T-cell (primary cell): ENCODE results near the gene SMOC1. TPM values are rescaled to one million over a fixed set of nuclear protein-coding genes. Genes with fewer than 3 reads are reported as not detected.

ENCODE experiments used
- ATAC-seq, 4 experiments: fragments of 200-7000 bp in 3 of 4; fragments of 150-1000 bp in 1 of 4; cut with Tn5 transposase; replicated peaks in 1 of 4; 1 replicate in 3 of 4; 2 replicates in 1 of 4; pipeline ENCODE4 v1.10.0; 2021; ENCODE audit warnings: moderate library complexity in 3 of 4, mild to moderate bottlenecking in 2 of 4, moderate number of reproducible peaks in 1 of 4
- CTCF ChIA-PET, 2 donors: fragments of 300-600 bp; sonication (Branson Sonifier 250); formaldehyde crosslinking; loops; one replicate each; lab custom pipeline; 2022; ENCODE audit warnings: antibody characterized with exemption in 2 of 2; lab: Charles Lee
- POLR2A ChIA-PET, 2 donors: fragments of 300-600 bp; sonication (Branson Sonifier 250); formaldehyde crosslinking; loops; one replicate each; lab custom pipeline; 2022; ENCODE audit warnings: antibody characterized with exemption in 2 of 2; lab: Charles Lee
- DNase-seq, 35 experiments: peaks; one replicate each; pipeline versions ENCODE4 v3.0.0 to v3.0.0-alpha.2; 2013 to 2023
- H3K27ac ChIP-seq: one replicate; pipeline ENCODE4 v1.5.1; 2013; ENCODE audit warnings: low read length
- H3K27me3 ChIP-seq, 2 experiments: replicated peaks in 1 of 2; 1 replicate in 1 of 2; 2 replicates in 1 of 2; pipeline versions ENCODE4 v1.6.1 to v1.7.0; 2013; ENCODE audit warnings: low read length in 1 of 2, mixed read lengths in 1 of 2; ENCODE audit not compliant: control insufficient read depth in 2 of 2, insufficient read depth in 2 of 2; ENCODE audit errors: extremely low read depth in 1 of 2
- H3K36me3 ChIP-seq, 2 donors: 1 replicate in 1 of 2; 2 replicates in 1 of 2; pipeline versions ENCODE4 v1.6.1 to v1.7.0; 2013; ENCODE audit warnings: low read length in 1 of 2; ENCODE audit not compliant: control insufficient read depth in 2 of 2, insufficient read depth in 1 of 2; ENCODE audit errors: extremely low read depth in 1 of 2
- H3K4me1 ChIP-seq, 2 experiments: 1 replicate in 1 of 2; 2 replicates in 1 of 2; pipeline versions ENCODE4 v1.6.1 to v1.7.0; 2013; ENCODE audit warnings: low read length in 2 of 2, mixed read lengths in 1 of 2; ENCODE audit not compliant: insufficient read depth in 2 of 2, control insufficient read depth in 1 of 2; ENCODE audit errors: extremely low read depth in 1 of 2
- H3K4me3 ChIP-seq, 2 donors: 1 replicate in 1 of 2; 2 replicates in 1 of 2; pipeline versions ENCODE4 v1.5.1 to v1.7.0; 2013; ENCODE audit warnings: mild to moderate bottlenecking in 2 of 2, low read length in 1 of 2, moderate library complexity in 1 of 2; ENCODE audit not compliant: control insufficient read depth in 1 of 2; ENCODE audit errors: extremely low read depth in 1 of 2
- H3K9me3 ChIP-seq: 2 replicates; pipeline ENCODE4 v1.7.0; 2013
- H3K27ac Mint-ChIP-seq, 2 donors: one replicate each; pipeline ENCODE4 v1.8.0; 2020 to 2021; ENCODE audit warnings: mild to moderate bottlenecking in 2 of 2, mixed read lengths in 2 of 2
- H3K27me3 Mint-ChIP-seq, 2 donors: one replicate each; pipeline ENCODE4 v1.8.0; 2021 to 2022; ENCODE audit warnings: mixed read lengths in 2 of 2
- H3K36me3 Mint-ChIP-seq: one replicate; pipeline ENCODE4 v1.8.0; 2021; ENCODE audit warnings: mixed read lengths
- H3K4me1 Mint-ChIP-seq, 3 donors: one replicate each; pipeline ENCODE4 v1.8.0; 2020 to 2022; ENCODE audit warnings: mixed read lengths in 3 of 3, mild to moderate bottlenecking in 1 of 3
- H3K4me3 Mint-ChIP-seq, 3 donors: one replicate each; pipeline ENCODE4 v1.8.0; 2020 to 2022; ENCODE audit warnings: mild to moderate bottlenecking in 3 of 3, mixed read lengths in 3 of 3, moderate library complexity in 3 of 3
- H3K9me3 Mint-ChIP-seq, 3 donors: one replicate each; pipeline ENCODE4 v1.8.0; 2020 to 2022; ENCODE audit warnings: mixed read lengths in 3 of 3
- WGBS: methylation state at CpG from one replicate; pipeline ENCODE4 v1.1.5; 2013; ENCODE audit warnings: missing lambda C conversion rate; ENCODE audit not compliant: insufficient coverage; 5-methylcytosine and 5-hydroxymethylcytosine counted together
- total RNA-seq, 35 experiments: library from RNA in 6 of 35; stranded (reverse) in 6 of 35; fragments of 120-200 nt in 1 of 35; gene quantifications; one replicate each; pipeline versions ENCODE4 v1.2.1 to v1.2.4 and lab custom pipeline; 2013 to 2026

Gene SMOC1
- total RNA-seq, 5 donors from 2014 or later (not counting 1 experiment from before 2014, with no cell fraction given), result not detected

DNA sequence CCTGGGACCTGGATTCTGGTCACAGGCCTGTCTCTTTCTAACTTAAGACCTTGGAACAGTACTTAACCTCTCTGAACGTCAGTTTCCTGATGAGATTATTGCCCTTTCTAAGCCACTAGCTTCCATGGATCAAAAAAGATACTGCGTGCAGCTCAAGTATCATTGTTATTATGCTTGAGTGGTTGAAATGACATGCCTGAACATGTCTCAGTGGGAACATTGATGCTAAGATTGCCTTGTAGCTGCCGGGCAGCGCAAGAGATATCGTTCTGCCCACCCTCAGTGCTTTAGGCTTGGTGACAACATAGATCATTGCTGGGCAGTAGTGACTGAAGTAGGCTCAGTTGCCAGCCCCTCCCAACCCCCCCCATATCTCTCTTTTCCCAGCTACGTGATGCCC is 131.9 kb downstream of the SMOC1 start:
- ChIA-PET CTCF (interaction anchor here in 1 of 2 donors (0.6 kb wide), 1 partner anchor 978 kb away, joined by 5 read pairs; no protein-coding TSS in a partner anchor), POLR2A (interaction anchor here in 1 of 2 donors (0.6 kb wide), 1 partner anchor 166 kb away, joined by 6 read pairs; no protein-coding TSS in a partner anchor)
- Mint-ChIP-seq H3K27me3 (peaks cover 8 to 14% of the 10 kb centered on the region in 2 donors), H3K27ac (no peak overlapping the region), H3K4me1 (no peaks in the 10 kb centered on the region), H3K4me3 (no peak overlapping the region), H3K36me3 (no peaks in the 10 kb centered on the region), H3K9me3 (no peaks in the 10 kb centered on the region)
- WGBS, result 100% methylated on average over 1 of the region's 6 CpGs
- H3K9me3 ChIP-seq, result no peaks in the 10 kb centered on the region
- H3K27me3 ChIP-seq, result peaks cover 0 to 9% of the 10 kb centered on the region in 2 experiments
- DNase-seq (no peak), ATAC-seq (no peak)
- H3K27ac ChIP-seq, result no peak overlapping the region
- H3K36me3 ChIP-seq, result no peaks in the 10 kb centered on the region
- H3K4me1 ChIP-seq, result no peaks in the 10 kb centered on the region
- H3K4me3 ChIP-seq, result no peak overlapping the region

DNA sequence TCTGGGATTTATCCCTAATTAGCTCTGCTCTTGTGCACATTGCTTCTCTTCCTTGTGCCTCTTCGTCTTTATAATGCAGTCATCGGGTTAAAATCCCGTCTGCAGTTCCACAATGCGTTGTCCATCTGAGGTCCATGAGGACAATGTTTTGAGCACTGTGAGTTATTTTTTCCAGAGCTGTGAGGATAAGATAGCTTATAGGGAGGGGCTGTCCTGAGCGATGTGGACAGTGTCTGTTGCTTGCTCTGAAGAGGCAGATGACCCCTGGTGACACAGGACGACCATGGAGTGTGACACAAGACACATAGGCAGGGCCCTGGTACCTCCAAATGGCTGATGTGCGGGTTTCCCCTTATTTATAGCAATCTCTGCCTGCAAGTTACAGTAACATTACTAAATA is 132.5 kb downstream of the SMOC1 start:
- ATAC-seq (no peak), DNase-seq (no peak)
- H3K9me3 Mint-ChIP-seq, result no peaks in the 10 kb centered on the region
- POLR2A ChIA-PET, result interaction anchor here in 1 of 2 donors (0.6 kb wide), 1 partner anchor 165 kb away, joined by 6 read pairs; no protein-coding TSS in a partner anchor
- Histone ChIP-seq H3K4me1 (no peaks in the 10 kb centered on the region), H3K4me3 (no peak overlapping the region), H3K9me3 (no peaks in the 10 kb centered on the region), H3K27ac (no peak overlapping the region), H3K27me3 (peaks cover 0 to 9% of the 10 kb centered on the region in 2 experiments), H3K36me3 (no peaks in the 10 kb centered on the region)
- no peaks in the 10 kb centered on the region for H3K36me3 Mint-ChIP-seq
- CTCF ChIA-PET, result interaction anchor here in 1 of 2 donors (0.6 kb wide), 1 partner anchor 977 kb away, joined by 5 read pairs; no protein-coding TSS in a partner anchor
- no peak overlapping the region for H3K4me3 Mint-ChIP-seq
- peaks cover 12 to 14% of the 10 kb centered on the region in 2 donors for H3K27me3 Mint-ChIP-seq
- H3K27ac Mint-ChIP-seq, result no peak overlapping the region
- 91% methylated on average over 5 of the region's 7 CpGs for WGBS
- no peaks in the 10 kb centered on the region for H3K4me1 Mint-ChIP-seq

- H3K9me3 Mint-ChIP-seq, result no peaks in the 10 kb centered on the region
- 50% methylated on average over 1 of the region's 2 CpGs for WGBS
- no peak for ATAC-seq
Observed at GRCh38 chr14:70013271-70013873, 134.2 kb downstream of the SMOC1 start.

GRCh38 chr14:70014406-70015095 is 135.3 kb downstream of the SMOC1 start:
- H3K27me3 Mint-ChIP-seq, result peaks cover 11 to 12% of the 10 kb centered on the region in 2 donors
- no peak for ATAC-seq
- H3K36me3 Mint-ChIP-seq, result no peaks in the 10 kb centered on the region
- Histone ChIP-seq H3K36me3 (no peaks in the 10 kb centered on the region), H3K27me3 (peaks cover 0 to 17% of the 10 kb centered on the region in 2 experiments), H3K27ac (no peak overlapping the region), H3K4me1 (peaks cover 0 to 6% of the 10 kb centered on the region in 2 experiments), H3K9me3 (no peaks in the 10 kb centered on the region), H3K4me3 (no peak overlapping the region)
- no peak for DNase-seq
- peaks cover 9 to 19% (median 12%) of the 10 kb centered on the region in 3 donors for H3K4me1 Mint-ChIP-seq
- no peak overlapping the region for H3K27ac Mint-ChIP-seq
- POLR2A ChIA-PET, result no interaction called here
- H3K4me3 Mint-ChIP-seq, result no peak overlapping the region
- H3K9me3 Mint-ChIP-seq, result no peaks in the 10 kb centered on the region
- CTCF ChIA-PET, result no interaction called here
- WGBS, result 77% methylated on average over 5 of the region's 7 CpGs

More at GRCh38 chr14:70013271-70013873, 134.2 kb downstream of the SMOC1 start:
- H3K9me3 ChIP-seq, result no peaks in the 10 kb centered on the region
- peaks cover 0 to 12% of the 10 kb centered on the region in 2 experiments for H3K27me3 ChIP-seq
- no peak overlapping the region for H3K4me3 ChIP-seq
- Mint-ChIP-seq H3K27me3 (peaks cover 11 to 12% of the 10 kb centered on the region in 2 donors), H3K4me1 (peaks cover 1 to 9% (median 5%) of the 10 kb centered on the region in 3 donors), H3K36me3 (no peaks in the 10 kb centered on the region), H3K27ac (no peak overlapping the region), H3K4me3 (no peak overlapping the region)
- no peaks in the 10 kb centered on the region for H3K36me3 ChIP-seq
- CTCF ChIA-PET, result no interaction called here
- H3K4me1 ChIP-seq, result no peaks in the 10 kb centered on the region
- POLR2A ChIA-PET, result no interaction called here
- no peak overlapping the region for H3K27ac ChIP-seq
- DNase-seq, result peak in 3 of 35 experiments; percentile 9 to 11 (median 10)

GRCh38 chr14:70018230-70018629 is 139.0 kb downstream of the SMOC1 start:
- Mint-ChIP-seq H3K27ac (no peak overlapping the region), H3K4me3 (peak overlapping the region in 1 of 3 donors; percentile 2)
- 83% methylated on average over 1 of the region's 2 CpGs for WGBS

GRCh38 chr14:70018713-70019211 is 139.5 kb downstream of the SMOC1 start:
- H3K27me3 Mint-ChIP-seq, result peaks cover 11 to 17% of the 10 kb centered on the region in 2 donors
- no peak overlapping the region for H3K27ac Mint-ChIP-seq
- WGBS, result 29% methylated on average over 8 of the region's 9 CpGs
- Histone ChIP-seq H3K4me3 (peak overlapping the region in 1 of 2 donors; percentile 10), H3K27ac (no peak overlapping the region), H3K9me3 (no peaks in the 10 kb centered on the region), H3K36me3 (no peaks in the 10 kb centered on the region), H3K27me3 (peaks cover 0 to 26% of the 10 kb centered on the region in 2 experiments), H3K4me1 (peaks cover 0 to 6% of the 10 kb centered on the region in 2 experiments)
- no peaks in the 10 kb centered on the region for H3K9me3 Mint-ChIP-seq
- CTCF ChIA-PET, result no interaction called here
- no peaks in the 10 kb centered on the region for H3K36me3 Mint-ChIP-seq
- POLR2A ChIA-PET, result no interaction called here
- H3K4me3 Mint-ChIP-seq, result peak overlapping the region in 1 of 3 donors; percentile 2
- DNase-seq, result peak in 1 of 35 experiments; percentile 3
- H3K4me1 Mint-ChIP-seq, result peaks cover 9 to 19% (median 12%) of the 10 kb centered on the region in 3 donors
- no peak for ATAC-seq

More at GRCh38 chr14:70018230-70018629, 139.0 kb downstream of the SMOC1 start:
- no peaks in the 10 kb centered on the region for H3K36me3 ChIP-seq
- H3K27me3 ChIP-seq, result peaks cover 0 to 27% of the 10 kb centered on the region in 2 experiments
- H3K4me1 ChIP-seq, result peaks cover 0 to 6% of the 10 kb centered on the region in 2 experiments
- ChIA-PET POLR2A (no interaction called here), CTCF (no interaction called here)
- H3K4me3 ChIP-seq, result no peak overlapping the region
- H3K36me3 Mint-ChIP-seq, result no peaks in the 10 kb centered on the region
- DNase-seq (no peak), ATAC-seq (no peak)
- H3K4me1 Mint-ChIP-seq, result peaks cover 9 to 19% (median 12%) of the 10 kb centered on the region in 3 donors
- H3K27me3 Mint-ChIP-seq, result peaks cover 11 to 17% of the 10 kb centered on the region in 2 donors
- no peak overlapping the region for H3K27ac ChIP-seq
- H3K9me3 ChIP-seq, result no peaks in the 10 kb centered on the region
- no peaks in the 10 kb centered on the region for H3K9me3 Mint-ChIP-seq
